ENCODE data around the gene NLGN4X.

NLGN4X gene

GRCh38 chrX:6132970-6133369, 95.7 kb downstream of the NLGN4X start:
- H3K27ac ChIP-seq (replicated peaks): no peak overlapping the region
- no peak for TF ChIP-seq CTCF (IDR thresholded peaks at IDR 0.05; ENCODE audit: insufficient read depth, low read length)
- no peak for TF ChIP-seq GABPA (IDR thresholded peaks at IDR 0.05; ENCODE audit: low read depth)
- no peak for TF ChIP-seq SPI1 (IDR thresholded peaks at IDR 0.05; ENCODE audit: borderline replicate concordance, low read depth)
- no peak for TF ChIP-seq POLR2AphosphoS5 (IDR thresholded peaks at IDR 0.05; ENCODE audit: low read depth)
- no peak for TF ChIP-seq REST (IDR thresholded peaks at IDR 0.05; ENCODE audit: insufficient replicate concordance, low read depth)
- no peak for DNase-seq (ENCODE audit: low read depth in 1 of 2, low spot score in 1 of 2)
- H3K4me3 ChIP-seq (replicated peaks; ENCODE audit: insufficient read depth, low read length): no peak overlapping the region
- H3K27me3 ChIP-seq (ENCODE audit: insufficient read depth, poor library complexity, severe bottlenecking): no peaks in the 10 kb centered on the region

- DNase-seq (ENCODE audit: low read depth in 1 of 2, low spot score in 1 of 2): no peak
- Histone ChIP-seq H3K27me3 (ENCODE audit: insufficient read depth, poor library complexity, severe bottlenecking) (no peaks in the 10 kb centered on the region), H3K27ac (replicated peaks) (no peak overlapping the region), H3K4me3 (replicated peaks; ENCODE audit: insufficient read depth, low read length) (no peak overlapping the region)
- TF ChIP-seq SPI1 (IDR thresholded peaks at IDR 0.05; ENCODE audit: borderline replicate concordance, low read depth) (no peak), POLR2AphosphoS5 (IDR thresholded peaks at IDR 0.05; ENCODE audit: low read depth) (no peak), REST (IDR thresholded peaks at IDR 0.05; ENCODE audit: insufficient replicate concordance, low read depth) (no peak), GABPA (IDR thresholded peaks at IDR 0.05; ENCODE audit: low read depth) (no peak), CTCF (IDR thresholded peaks at IDR 0.05; ENCODE audit: insufficient read depth, low read length) (no peak)
Observed at GRCh38 chrX:6131287-6131686, 97.4 kb downstream of the NLGN4X start.

- DNase-seq (ENCODE audit: low read depth in 1 of 2, low spot score in 1 of 2): no peak
- H3K4me3 ChIP-seq (replicated peaks; ENCODE audit: insufficient read depth, low read length): no peak overlapping the region
- H3K27ac ChIP-seq (replicated peaks): no peak overlapping the region
- TF ChIP-seq GABPA (IDR thresholded peaks at IDR 0.05; ENCODE audit: low read depth): no peak
- no peak for TF ChIP-seq REST (IDR thresholded peaks at IDR 0.05; ENCODE audit: insufficient replicate concordance, low read depth)
- TF ChIP-seq SPI1 (IDR thresholded peaks at IDR 0.05; ENCODE audit: borderline replicate concordance, low read depth): no peak
- TF ChIP-seq POLR2AphosphoS5 (IDR thresholded peaks at IDR 0.05; ENCODE audit: low read depth): no peak
- TF ChIP-seq CTCF (IDR thresholded peaks at IDR 0.05; ENCODE audit: insufficient read depth, low read length): no peak
- H3K27me3 ChIP-seq (ENCODE audit: insufficient read depth, poor library complexity, severe bottlenecking): no peaks in the 10 kb centered on the region
Observed at GRCh38 chrX:6129195-6129594, 99.5 kb downstream of the NLGN4X start.
